Endodermal cell (in vitro differentiated cells): ENCODE data around the gene AKR1C2. TPM values are rescaled to one million over a fixed set of nuclear protein-coding genes. Genes with fewer than 3 reads are reported as not detected.
"Not testable (repeated sequence)": the region's sequence is repeated elsewhere in the genome, so short reads cannot be mapped to it uniquely, and the experiment has no call there.

ENCODE experiments used
- DNase-seq: peaks from one replicate; pipeline ENCODE4 v3.0.0-alpha.2; 2017
- H3K27ac ChIP-seq: 2 replicates; pipeline ENCODE4 v1.5.1; 2013; ENCODE audit warnings: mild to moderate bottlenecking, low read depth, low read length, moderate library complexity
- H3K27me3 ChIP-seq: 2 replicates; pipeline ENCODE4 v1.6.1; 2013; ENCODE audit warnings: mild to moderate bottlenecking, low read length, moderate library complexity; ENCODE audit not compliant: insufficient read depth, control insufficient read depth, poor library complexity, severe bottlenecking
- H3K36me3 ChIP-seq: 2 replicates; pipeline ENCODE4 v1.7.0; 2013; ENCODE audit warnings: mild to moderate bottlenecking, low read length, moderate library complexity; ENCODE audit not compliant: control insufficient read depth, insufficient read depth
- H3K4me1 ChIP-seq: one replicate; pipeline ENCODE4 v1.7.0; 2013; ENCODE audit warnings: low read length; ENCODE audit not compliant: control insufficient read depth, insufficient read depth
- H3K4me3 ChIP-seq: 2 replicates; pipeline ENCODE4 v1.5.1; 2013; ENCODE audit warnings: mild to moderate bottlenecking, low read length, moderate library complexity
- H3K9ac ChIP-seq: 2 replicates; pipeline ENCODE4 v1.6.1; 2013; ENCODE audit warnings: mild to moderate bottlenecking, low read length, moderate library complexity; ENCODE audit not compliant: poor library complexity, severe bottlenecking; ENCODE audit errors: extremely low read depth
- H3K9me3 ChIP-seq: 2 replicates; pipeline ENCODE4 v1.6.1; 2013; ENCODE audit warnings: mild to moderate bottlenecking, low read length, moderate library complexity; ENCODE audit not compliant: control insufficient read depth
- H3K27ac Mint-ChIP-seq: 2 replicates; pipeline ENCODE4 v1.8.0; 2020; ENCODE audit warnings: mixed read lengths
- H3K27me3 Mint-ChIP-seq: 2 replicates; pipeline ENCODE4 v1.8.0; 2021; ENCODE audit warnings: mild to moderate bottlenecking, mixed read lengths; ENCODE audit not compliant: insufficient read depth
- H3K36me3 Mint-ChIP-seq: 2 replicates; pipeline ENCODE4 v1.8.0; 2020; ENCODE audit warnings: low read depth, mixed read lengths
- H3K4me1 Mint-ChIP-seq: 2 replicates; pipeline ENCODE4 v1.8.0; 2020; ENCODE audit warnings: mixed read lengths
- H3K4me3 Mint-ChIP-seq: 2 replicates; pipeline ENCODE4 v1.8.0; 2020; ENCODE audit warnings: mild to moderate bottlenecking, moderate library complexity, mixed read lengths
- H3K9me3 Mint-ChIP-seq: 2 replicates; pipeline ENCODE4 v1.8.0; 2020; ENCODE audit warnings: mild to moderate bottlenecking, mixed read lengths
- CTCF ChIP-seq: fragments of 200-600 bp; sonication (generic); conservative IDR thresholded peaks from 2 replicates; pipeline ENCODE4 v1.5.0; 2021; ENCODE audit warnings: antibody characterized with exemption, mild to moderate bottlenecking
- WGBS, 2 experiments: methylation state at CpG; one replicate each; pipeline versions ENCODE4 v1.1.5 to v1.1.7; 2013; ENCODE audit warnings: missing lambda C conversion rate in 2 of 2, mixed read lengths in 1 of 2; ENCODE audit not compliant: insufficient coverage in 1 of 2, insufficient read length in 1 of 2; 5-methylcytosine and 5-hydroxymethylcytosine counted together
- total RNA-seq, 2 donors: library from RNA; stranded (reverse); fragmentation: NEBNext Ultra II Directional in 1 of 2; extraction: Animal tissue kit (Norgen Biotek cat#: 25700) in 1 of 2; gene quantifications; 2 replicates in 1 of 2; 3 replicates in 1 of 2; pipeline ENCODE4 v1.2.1, GENCODE V29; 2021

Gene AKR1C2
- total RNA-seq, 2 donors from 2014 or later = 0.33 to 0.89 TPM

DNA sequence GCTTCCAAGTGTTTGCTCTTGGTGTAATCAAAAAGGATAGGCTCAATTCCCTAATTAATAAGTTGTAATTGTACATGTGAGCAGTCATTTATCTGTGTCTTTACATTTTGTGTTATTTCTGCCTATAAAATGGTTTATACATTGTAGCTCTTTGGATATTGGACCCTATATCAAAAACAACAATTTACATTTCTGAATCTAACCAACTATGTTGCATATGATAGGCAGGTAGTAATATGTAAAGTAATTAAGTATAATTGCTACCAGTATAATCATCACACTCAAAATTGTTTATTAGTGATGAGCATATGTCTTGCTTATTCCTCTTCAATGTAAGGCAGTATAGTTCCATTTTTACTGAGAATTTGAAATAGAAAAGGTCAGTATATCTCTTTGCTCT lies 26.6 kb downstream of the AKR1C2 start:
- Histone ChIP-seq H3K9me3 (no peaks in the 10 kb centered on the region), H3K27me3 (no peaks in the 10 kb centered on the region), H3K36me3 (no peaks in the 10 kb centered on the region), H3K4me3 (no peak overlapping the region), H3K4me1 (no peaks in the 10 kb centered on the region), H3K9ac (no peak overlapping the region), H3K27ac (no peak overlapping the region)
- no peak for TF ChIP-seq CTCF
- Mint-ChIP-seq H3K36me3 (no peaks in the 10 kb centered on the region), H3K4me1 (peaks cover 5% of the 10 kb centered on the region), H3K9me3 (no peaks in the 10 kb centered on the region), H3K27ac (no peak overlapping the region), H3K4me3 (no peak overlapping the region), H3K27me3 (peaks cover 1% of the 10 kb centered on the region)
- DNase-seq = no peak

DNA sequence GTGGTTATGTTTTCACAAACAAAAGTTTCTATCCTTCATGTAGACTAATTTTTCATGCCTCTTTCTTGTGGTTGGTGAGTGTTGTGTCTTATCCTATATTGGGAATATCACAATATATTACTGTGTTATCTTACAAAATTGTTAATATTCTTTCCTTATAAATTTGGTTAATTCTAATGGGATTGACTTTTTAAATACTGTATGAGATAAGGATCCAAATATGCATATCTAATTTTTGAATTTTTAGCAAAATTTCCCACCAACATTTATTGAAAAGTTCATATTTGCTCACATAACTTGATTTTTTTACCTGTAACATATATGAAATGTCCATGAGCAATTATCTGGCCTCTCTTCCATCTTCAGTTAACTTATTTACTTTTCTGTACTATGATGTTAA lies 29.3 kb downstream of the AKR1C2 start:
- H3K27ac ChIP-seq, H3K4me1 ChIP-seq, H3K27ac Mint-ChIP-seq, H3K27me3 Mint-ChIP-seq, H3K9me3 Mint-ChIP-seq, H3K4me3 ChIP-seq, H3K4me3 Mint-ChIP-seq, H3K4me1 Mint-ChIP-seq, H3K9me3 ChIP-seq, DNase-seq, H3K36me3 ChIP-seq, H3K9ac ChIP-seq, H3K27me3 ChIP-seq, H3K36me3 Mint-ChIP-seq: not testable (repeated sequence)

DNA sequence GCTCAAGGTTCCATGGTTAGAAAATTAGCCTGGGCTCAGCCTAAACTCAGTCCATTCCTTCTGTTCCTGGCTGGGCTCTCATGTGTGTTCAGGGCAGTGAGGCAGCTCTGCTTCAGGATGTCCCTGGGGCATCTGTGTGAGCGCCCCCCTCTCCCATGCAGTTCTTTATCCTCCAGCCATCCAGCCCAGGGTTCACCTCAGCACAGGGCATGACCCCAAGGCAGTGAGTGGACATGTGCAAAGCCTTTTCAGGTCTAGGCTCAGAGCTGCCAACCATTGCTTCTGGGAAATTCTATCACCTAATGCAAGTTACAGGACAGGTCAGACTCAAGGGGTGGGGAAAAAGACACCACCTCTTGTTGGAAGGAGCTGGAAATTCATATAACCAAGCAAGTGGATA lies 30.4 kb downstream of the AKR1C2 start:
- not testable (repeated sequence) for H3K4me3 ChIP-seq, H3K4me3 Mint-ChIP-seq, H3K4me1 Mint-ChIP-seq, H3K36me3 ChIP-seq, H3K27ac ChIP-seq, H3K27ac Mint-ChIP-seq, DNase-seq, H3K9me3 ChIP-seq, H3K27me3 Mint-ChIP-seq, H3K4me1 ChIP-seq, H3K9ac ChIP-seq, H3K27me3 ChIP-seq, H3K9me3 Mint-ChIP-seq, H3K36me3 Mint-ChIP-seq
- WGBS, 2 experiments = 83% methylated on average over 1 of the region's 1 CpG

DNA sequence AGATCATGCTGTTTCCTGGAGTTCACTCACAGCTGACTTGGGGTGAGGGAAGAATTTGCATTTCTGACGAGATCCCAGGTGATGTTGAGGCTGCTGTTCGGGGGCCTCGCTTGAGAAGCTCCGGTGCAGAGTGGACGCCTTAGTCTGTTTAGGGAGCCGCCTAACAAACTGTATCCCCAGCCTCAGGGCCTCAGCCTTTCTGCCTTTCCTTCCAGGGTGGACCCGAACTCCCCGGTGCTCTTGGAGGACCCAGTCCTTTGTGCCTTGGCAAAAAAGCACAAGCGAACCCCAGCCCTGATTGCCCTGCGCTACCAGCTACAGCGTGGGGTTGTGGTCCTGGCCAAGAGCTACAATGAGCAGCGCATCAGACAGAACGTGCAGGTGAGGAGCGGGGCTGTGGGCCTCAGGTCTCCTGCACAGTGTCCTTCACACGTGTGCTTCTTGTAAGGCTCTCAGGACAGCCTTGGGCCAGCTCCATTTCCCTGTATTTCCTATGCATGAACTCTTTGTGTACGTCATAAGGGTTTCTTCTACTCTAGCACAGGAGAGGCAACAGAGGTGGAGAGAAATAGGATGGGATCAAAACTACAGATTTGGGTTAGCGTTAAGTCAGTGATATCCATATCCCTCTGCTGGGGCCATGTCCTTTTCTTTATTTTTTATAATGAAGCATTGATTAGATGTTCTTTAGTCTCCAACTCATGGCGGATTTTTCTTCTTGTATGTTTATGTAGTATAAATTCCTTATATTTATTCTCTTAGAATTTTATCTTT lies 31.1 kb downstream of the AKR1C2 start:
- WGBS, 2 experiments = 93% methylated on average over 12 of the region's 18 CpGs; no CpG with 5 or more reads in 1 of the 2 experiments
- H3K36me3 Mint-ChIP-seq, H3K27ac Mint-ChIP-seq, H3K27me3 ChIP-seq, H3K4me3 Mint-ChIP-seq, H3K4me1 Mint-ChIP-seq, H3K4me1 ChIP-seq, H3K27ac ChIP-seq, H3K9ac ChIP-seq, H3K9me3 Mint-ChIP-seq, H3K9me3 ChIP-seq, H3K4me3 ChIP-seq, H3K27me3 Mint-ChIP-seq, DNase-seq, H3K36me3 ChIP-seq: not testable (repeated sequence)

GRCh38 chr10:4970362-4970761 lies 33.3 kb downstream of the AKR1C2 start:
- H3K27me3 Mint-ChIP-seq, H3K36me3 ChIP-seq, H3K9me3 ChIP-seq, H3K27ac Mint-ChIP-seq, H3K4me1 ChIP-seq, H3K27me3 ChIP-seq, DNase-seq, H3K27ac ChIP-seq, H3K4me3 ChIP-seq, H3K9me3 Mint-ChIP-seq, H3K4me3 Mint-ChIP-seq, H3K9ac ChIP-seq, H3K4me1 Mint-ChIP-seq, H3K36me3 Mint-ChIP-seq: not testable (repeated sequence)
- no CpG with 5 or more reads among the region's 2 CpGs for WGBS, 2 experiments

- not testable (repeated sequence) for H3K4me3 Mint-ChIP-seq, H3K36me3 ChIP-seq, H3K9me3 ChIP-seq, H3K4me1 ChIP-seq, H3K27me3 Mint-ChIP-seq, H3K4me1 Mint-ChIP-seq, H3K27me3 ChIP-seq, H3K4me3 ChIP-seq, H3K36me3 Mint-ChIP-seq, H3K27ac ChIP-seq, H3K9ac ChIP-seq, H3K9me3 Mint-ChIP-seq, DNase-seq, H3K27ac Mint-ChIP-seq
- WGBS, 2 experiments = 94 to 100% methylated on average over 2 to 3 of the region's 3 CpGs
Measured at GRCh38 chr10:4969289-4969688, 34.4 kb downstream of the AKR1C2 start.
